PFSK-1 (cell line): ENCODE data around the gene F12.

Experiments
- POLR2AphosphoS5 ChIP-seq: IDR thresholded peaks from 2 replicates; pipeline ENCODE4 v1.6.1; 2012; ENCODE audit warnings: low read depth, mild to moderate bottlenecking, control low read depth, low read length, moderate library complexity
- SIN3A ChIP-seq: IDR thresholded peaks from 2 replicates; pipeline ENCODE4 v1.6.1; 2012; ENCODE audit warnings: mild to moderate bottlenecking, low read length, moderate library complexity, borderline replicate concordance; ENCODE audit not compliant: insufficient read depth

- no peak for TF ChIP-seq POLR2AphosphoS5
- no peak for TF ChIP-seq SIN3A
These were observed 51.0 kb downstream of the F12 start for GRCh38 chr5:177358370-177358819.
